ENCODE data around the gene HEPACAM2.

The HEPACAM2 gene

GRCh38 chr7:93202594-93203250 lies 23.5 kb downstream of the HEPACAM2 start:
- no peak for DNase-seq (ENCODE audit: low read depth in 2 of 2)

GRCh38 chr7:93198472-93198871 lies 27.8 kb downstream of the HEPACAM2 start:
- DNase-seq (ENCODE audit: low read depth in 2 of 2), result no peak

GRCh38 chr7:93196336-93196735 lies 29.9 kb downstream of the HEPACAM2 start:
- DNase-seq (ENCODE audit: low read depth in 2 of 2), result no peak

- no peak for DNase-seq (ENCODE audit: low read depth in 2 of 2)
Measured at GRCh38 chr7:93194386-93194785, 31.9 kb downstream of the HEPACAM2 start.

GRCh38 chr7:93188870-93189634 lies 37.2 kb downstream of the HEPACAM2 start:
- DNase-seq (ENCODE audit: low read depth in 2 of 2), result no peak

GRCh38 chr7:93185303-93186027 lies 40.8 kb downstream of the HEPACAM2 start:
- no peak for DNase-seq (ENCODE audit: low read depth in 2 of 2)

- DNase-seq (ENCODE audit: low read depth in 2 of 2), result no peak
Measured at GRCh38 chr7:93179173-93179572, 47.1 kb downstream of the HEPACAM2 start.

- DNase-seq (ENCODE audit: low read depth in 2 of 2), result no peak
Measured at GRCh38 chr7:93178213-93178612, 48.1 kb downstream of the HEPACAM2 start.

- DNase-seq (ENCODE audit: low read depth in 2 of 2), result no peak
Measured at GRCh38 chr7:93176992-93177580, 49.2 kb downstream of the HEPACAM2 start.

GRCh38 chr7:93175219-93175618 lies 51.0 kb downstream of the HEPACAM2 start:
- no peak for DNase-seq (ENCODE audit: low read depth in 2 of 2)

GRCh38 chr7:93172683-93173082 lies 53.6 kb downstream of the HEPACAM2 start:
- no peak for DNase-seq (ENCODE audit: low read depth in 2 of 2)

GRCh38 chr7:93171606-93172226 lies 54.6 kb downstream of the HEPACAM2 start:
- no peak for DNase-seq (ENCODE audit: low read depth in 2 of 2)

GRCh38 chr7:93165447-93165846 lies 60.8 kb downstream of the HEPACAM2 start:
- DNase-seq (ENCODE audit: low read depth in 2 of 2), result no peak

- no peak for DNase-seq (ENCODE audit: low read depth in 2 of 2)
Measured at GRCh38 chr7:93164766-93165165, 61.5 kb downstream of the HEPACAM2 start.

- DNase-seq (ENCODE audit: low read depth in 2 of 2), result no peak
Measured at GRCh38 chr7:93161181-93161762, 65.0 kb downstream of the HEPACAM2 start.

GRCh38 chr7:93160410-93160809 lies 65.9 kb downstream of the HEPACAM2 start:
- DNase-seq (ENCODE audit: low read depth in 2 of 2), result no peak

GRCh38 chr7:93159490-93159889 lies 66.8 kb downstream of the HEPACAM2 start:
- DNase-seq (ENCODE audit: low read depth in 2 of 2), result no peak

- no peak for DNase-seq (ENCODE audit: low read depth in 2 of 2)
Measured at GRCh38 chr7:93156884-93157283, 69.4 kb downstream of the HEPACAM2 start.

GRCh38 chr7:93150200-93150835 lies 76.0 kb downstream of the HEPACAM2 start:
- no peak for DNase-seq (ENCODE audit: low read depth in 2 of 2)

GRCh38 chr7:93148727-93149126 lies 77.5 kb downstream of the HEPACAM2 start:
- no peak for DNase-seq (ENCODE audit: low read depth in 2 of 2)

GRCh38 chr7:93148144-93148543 lies 78.1 kb downstream of the HEPACAM2 start, which contains the start of gene SAMD9L:
TSS of gene SAMD9L (minus strand) at chr7:93148385. CDS start at chr7:93135971, 12,414 bp downstream.
- no peak for DNase-seq (ENCODE audit: low read depth in 2 of 2)

Measured in fibroblast of skin of left biceps (primary cell).